SK-N-MC (cell line): ENCODE results near the gene LHFPL3.

Experiments used
- EZH2 ChIP-seq: fragments of 200-600 bp; sonication (generic); IDR thresholded peaks from one replicate; pipeline ENCODE4 v1.6.1; 2017; ENCODE audit warnings: antibody characterized with exemption
- FOXP2 ChIP-seq: optimal IDR thresholded peaks from 2 replicates; pipeline ENCODE3; 2011; ENCODE audit warnings: mild to moderate bottlenecking, moderate library complexity; ENCODE audit not compliant: insufficient read depth; ENCODE audit errors: extremely low read length, control extremely low read depth
- POLR2AphosphoS5 ChIP-seq: IDR thresholded peaks from 2 replicates; pipeline ENCODE4 v1.6.1; 2012; ENCODE audit warnings: mild to moderate bottlenecking, low read depth, low read length, borderline replicate concordance

GRCh38 chr7:104841798-104842197 lies 513.4 kb downstream of the LHFPL3 start:
- TF ChIP-seq EZH2: no peak
- no peak for TF ChIP-seq POLR2AphosphoS5
- no peak for TF ChIP-seq FOXP2
